ENCODE data around the gene DPT.

Gene DPT

GRCh38 chr1:168719306-168720111 is 9.5 kb downstream of the DPT start:
- Histone ChIP-seq H3K9me3 (ENCODE audit: control extremely low read depth in 1 of 5, control insufficient read depth in 4 of 5, insufficient read depth in 2 of 5, low read depth in 1 of 5, low read length in 4 of 5) (no peaks in the 10 kb centered on the region), H3K27ac (ENCODE audit: insufficient read depth in 1 of 2, low read depth in 1 of 2, low read length in 2 of 2, poor library complexity in 1 of 2, severe bottlenecking in 2 of 2) (no peak overlapping the region), H3K4me3 (ENCODE audit: control insufficient read depth in 1 of 7, extremely low read depth in 1 of 7, insufficient read depth in 4 of 7, low read depth in 2 of 7, low read length in 6 of 7) (no peak overlapping the region), H3K4me1 (ENCODE audit: control extremely low read depth in 1 of 4, control insufficient read depth in 4 of 4, insufficient read depth in 4 of 4, low read length in 3 of 4) (no peaks in the 10 kb centered on the region), H3K27me3 (replicated peaks in 2 of 5; ENCODE audit: control insufficient read depth in 4 of 5, insufficient read depth in 5 of 5, low read length in 4 of 5) (no peaks in the 10 kb centered on the region), H3K36me3 (ENCODE audit: control insufficient read depth in 4 of 4, insufficient read depth in 4 of 4, low read length in 3 of 4) (no peaks in the 10 kb centered on the region)
- ChIA-PET CTCF (no interaction called here), POLR2A (no interaction called here)
- DNase-seq = no peak
- WGBS (ENCODE audit: insufficient coverage) = 100% methylated on average over 5 of the region's 5 CpGs

GRCh38 chr1:168717906-168718891 is 10.8 kb downstream of the DPT start:
- WGBS (ENCODE audit: insufficient coverage) = 85% methylated on average over 3 of the region's 10 CpGs
- POLR2A ChIA-PET = interaction anchor here (0.7 kb wide), 1 partner anchor 14 kb away, joined by 3 read pairs; no protein-coding TSS in a partner anchor
- Histone ChIP-seq H3K4me1 (ENCODE audit: control extremely low read depth in 1 of 4, control insufficient read depth in 4 of 4, insufficient read depth in 4 of 4, low read length in 3 of 4) (no peaks in the 10 kb centered on the region), H3K36me3 (ENCODE audit: control insufficient read depth in 4 of 4, insufficient read depth in 4 of 4, low read length in 3 of 4) (no peaks in the 10 kb centered on the region), H3K9me3 (ENCODE audit: control extremely low read depth in 1 of 5, control insufficient read depth in 4 of 5, insufficient read depth in 2 of 5, low read depth in 1 of 5, low read length in 4 of 5) (no peaks in the 10 kb centered on the region), H3K27me3 (replicated peaks in 2 of 5; ENCODE audit: control insufficient read depth in 4 of 5, insufficient read depth in 5 of 5, low read length in 4 of 5) (no peaks in the 10 kb centered on the region), H3K4me3 (ENCODE audit: control insufficient read depth in 1 of 7, extremely low read depth in 1 of 7, insufficient read depth in 4 of 7, low read depth in 2 of 7, low read length in 6 of 7) (no peak overlapping the region), H3K27ac (ENCODE audit: insufficient read depth in 1 of 2, low read depth in 1 of 2, low read length in 2 of 2, poor library complexity in 1 of 2, severe bottlenecking in 2 of 2) (no peak overlapping the region)
- CTCF ChIA-PET = no interaction called here
- DNase-seq = no peak

DNA sequence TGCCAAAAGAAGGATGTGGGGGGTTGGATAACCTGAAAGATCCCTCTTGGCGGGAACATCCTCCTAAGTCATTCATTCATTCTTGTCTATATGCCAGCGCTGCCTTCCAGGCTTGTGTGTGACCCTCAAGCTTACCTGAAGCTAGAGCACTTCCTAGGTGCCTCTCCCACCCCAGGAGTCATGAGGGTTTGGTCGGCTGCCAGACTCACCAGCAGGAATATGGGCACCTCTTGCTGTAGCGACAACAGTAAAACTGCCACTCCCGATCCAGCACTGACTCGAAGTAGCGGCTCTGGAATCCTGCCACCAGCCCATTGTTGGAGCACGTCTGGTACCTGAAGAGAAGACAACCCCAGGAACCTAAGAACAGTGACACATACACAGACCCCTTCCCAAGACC is 15.0 kb downstream of the DPT start:
- no peaks in the 10 kb centered on the region for H3K27me3 ChIP-seq (replicated peaks in 2 of 5; ENCODE audit: control insufficient read depth in 4 of 5, insufficient read depth in 5 of 5, low read length in 4 of 5)
- no peaks in the 10 kb centered on the region for H3K4me1 ChIP-seq (ENCODE audit: control extremely low read depth in 1 of 4, control insufficient read depth in 4 of 4, insufficient read depth in 4 of 4, low read length in 3 of 4)
- H3K27ac ChIP-seq (ENCODE audit: insufficient read depth in 1 of 2, low read depth in 1 of 2, low read length in 2 of 2, poor library complexity in 1 of 2, severe bottlenecking in 2 of 2) = no peak overlapping the region
- POLR2A ChIA-PET = no interaction called here
- no peaks in the 10 kb centered on the region for H3K36me3 ChIP-seq (ENCODE audit: control insufficient read depth in 4 of 4, insufficient read depth in 4 of 4, low read length in 3 of 4)
- H3K4me3 ChIP-seq (ENCODE audit: control insufficient read depth in 1 of 7, extremely low read depth in 1 of 7, insufficient read depth in 4 of 7, low read depth in 2 of 7, low read length in 6 of 7) = no peak overlapping the region
- no peak for DNase-seq
- WGBS (ENCODE audit: insufficient coverage) = 100% methylated on average over 7 of the region's 8 CpGs
- CTCF ChIA-PET = no interaction called here
- H3K9me3 ChIP-seq (ENCODE audit: control extremely low read depth in 1 of 5, control insufficient read depth in 4 of 5, insufficient read depth in 2 of 5, low read depth in 1 of 5, low read length in 4 of 5) = no peaks in the 10 kb centered on the region

- WGBS (ENCODE audit: insufficient coverage) = 81% methylated on average over 7 of the region's 9 CpGs
- H3K9me3 ChIP-seq (ENCODE audit: control extremely low read depth in 1 of 5, control insufficient read depth in 4 of 5, insufficient read depth in 2 of 5, low read depth in 1 of 5, low read length in 4 of 5) = peaks cover 0 to 1% (median 0%) of the 10 kb centered on the region in 5 experiments
- no peak overlapping the region for H3K4me3 ChIP-seq (ENCODE audit: control insufficient read depth in 1 of 7, extremely low read depth in 1 of 7, insufficient read depth in 4 of 7, low read depth in 2 of 7, low read length in 6 of 7)
- CTCF ChIA-PET = no interaction called here
- no peaks in the 10 kb centered on the region for H3K27me3 ChIP-seq (replicated peaks in 2 of 5; ENCODE audit: control insufficient read depth in 4 of 5, insufficient read depth in 5 of 5, low read length in 4 of 5)
- POLR2A ChIA-PET = interaction anchor here (0.8 kb wide), 1 partner anchor 46 kb away, joined by 4 read pairs; no protein-coding TSS in a partner anchor
- no peak overlapping the region for H3K27ac ChIP-seq (ENCODE audit: insufficient read depth in 1 of 2, low read depth in 1 of 2, low read length in 2 of 2, poor library complexity in 1 of 2, severe bottlenecking in 2 of 2)
- H3K4me1 ChIP-seq (ENCODE audit: control extremely low read depth in 1 of 4, control insufficient read depth in 4 of 4, insufficient read depth in 4 of 4, low read length in 3 of 4) = no peaks in the 10 kb centered on the region
- no peaks in the 10 kb centered on the region for H3K36me3 ChIP-seq (ENCODE audit: control insufficient read depth in 4 of 4, insufficient read depth in 4 of 4, low read length in 3 of 4)
- peak in 2 of 3 donors; percentile 15 to 22 for DNase-seq
Observed at GRCh38 chr1:168709405-168710363, 19.3 kb downstream of the DPT start.

DNA sequence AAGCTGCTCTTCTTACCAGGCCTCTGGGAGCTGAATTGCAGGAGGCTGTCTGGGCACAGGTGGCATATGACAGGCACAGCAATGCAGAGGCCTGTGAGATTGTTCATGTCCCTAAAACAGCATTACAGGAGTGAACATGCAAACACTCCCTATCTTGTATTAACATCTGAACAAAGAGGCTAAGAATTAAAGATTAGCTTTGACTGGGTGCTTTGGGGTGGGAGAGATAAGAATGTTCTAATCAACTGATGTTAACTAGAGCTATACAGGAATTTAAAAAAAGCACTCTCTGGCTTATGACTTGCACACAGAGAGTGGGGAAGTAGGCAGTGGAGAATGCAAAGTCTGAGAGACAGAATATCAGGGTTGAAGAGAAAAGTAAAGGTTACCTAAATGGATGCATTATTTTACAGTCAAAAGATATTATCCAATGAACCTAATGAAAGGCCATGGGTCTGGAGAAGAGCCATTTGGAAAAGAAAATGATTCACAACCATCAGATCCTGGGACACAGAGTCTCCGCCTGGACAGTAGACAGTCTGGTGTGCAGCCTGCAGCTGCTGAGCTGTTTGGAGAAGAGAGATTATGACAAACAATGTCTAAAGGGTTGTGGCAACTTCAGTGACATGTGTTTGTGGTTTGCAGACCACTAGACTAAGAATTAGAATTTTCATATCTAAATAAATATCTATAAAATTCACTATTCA is 20.2 kb downstream of the DPT start:
- H3K36me3 ChIP-seq (ENCODE audit: control insufficient read depth in 4 of 4, insufficient read depth in 4 of 4, low read length in 3 of 4) = no peaks in the 10 kb centered on the region
- no peaks in the 10 kb centered on the region for H3K27me3 ChIP-seq (replicated peaks in 2 of 5; ENCODE audit: control insufficient read depth in 4 of 5, insufficient read depth in 5 of 5, low read length in 4 of 5)
- H3K9me3 ChIP-seq (ENCODE audit: control extremely low read depth in 1 of 5, control insufficient read depth in 4 of 5, insufficient read depth in 2 of 5, low read depth in 1 of 5, low read length in 4 of 5) = peaks cover 0 to 1% (median 0%) of the 10 kb centered on the region in 5 experiments
- H3K27ac ChIP-seq (ENCODE audit: insufficient read depth in 1 of 2, low read depth in 1 of 2, low read length in 2 of 2, poor library complexity in 1 of 2, severe bottlenecking in 2 of 2) = no peak overlapping the region
- WGBS (ENCODE audit: insufficient coverage) = 100% methylated on average over 1 of the region's 1 CpG
- POLR2A ChIA-PET = interaction anchor here (0.8 kb wide), 1 partner anchor 47 kb away, joined by 4 read pairs; no protein-coding TSS in a partner anchor
- CTCF ChIA-PET = no interaction called here
- H3K4me1 ChIP-seq (ENCODE audit: control extremely low read depth in 1 of 4, control insufficient read depth in 4 of 4, insufficient read depth in 4 of 4, low read length in 3 of 4) = no peaks in the 10 kb centered on the region
- no peak overlapping the region for H3K4me3 ChIP-seq (ENCODE audit: control insufficient read depth in 1 of 7, extremely low read depth in 1 of 7, insufficient read depth in 4 of 7, low read depth in 2 of 7, low read length in 6 of 7)
- DNase-seq = peak in 1 of 3 donors; percentile 15

DNA sequence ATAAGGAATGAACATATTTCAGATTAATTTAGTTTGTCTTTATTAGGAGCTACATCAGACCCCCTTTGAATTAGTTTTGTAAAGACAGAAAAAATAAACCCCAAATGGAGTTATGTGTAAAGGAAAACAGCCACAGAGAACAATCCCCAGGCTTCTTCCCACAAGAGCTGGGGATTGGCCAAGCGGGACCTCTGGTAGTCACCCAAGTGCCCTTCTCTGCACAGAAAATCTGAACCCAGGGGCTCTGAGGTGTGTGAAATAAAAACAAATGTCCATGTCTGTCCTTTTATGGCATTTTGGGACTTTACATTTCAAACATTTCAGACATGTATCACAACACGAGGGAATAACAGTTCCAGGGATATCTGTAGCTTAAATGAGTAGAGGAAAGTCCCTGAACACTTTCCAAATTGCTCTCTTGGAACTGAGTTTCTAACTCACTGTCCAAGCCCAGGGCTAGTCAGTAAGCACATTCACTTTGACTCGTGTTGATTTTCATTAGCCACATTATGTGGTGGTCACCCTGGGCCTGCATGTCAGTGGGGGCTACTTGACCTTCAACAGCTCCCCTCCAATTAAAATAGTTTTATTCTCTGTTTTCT is 22.5 kb downstream of the DPT start:
- H3K36me3 ChIP-seq (ENCODE audit: control insufficient read depth in 4 of 4, insufficient read depth in 4 of 4, low read length in 3 of 4) = no peaks in the 10 kb centered on the region
- H3K4me1 ChIP-seq (ENCODE audit: control extremely low read depth in 1 of 4, control insufficient read depth in 4 of 4, insufficient read depth in 4 of 4, low read length in 3 of 4) = no peaks in the 10 kb centered on the region
- DNase-seq = no peak
- peaks cover 0 to 1% (median 0%) of the 10 kb centered on the region in 5 experiments for H3K9me3 ChIP-seq (ENCODE audit: control extremely low read depth in 1 of 5, control insufficient read depth in 4 of 5, insufficient read depth in 2 of 5, low read depth in 1 of 5, low read length in 4 of 5)
- POLR2A ChIA-PET = interaction anchor here (0.6 kb wide), 1 partner anchor 304 kb away, joined by 3 read pairs; no protein-coding TSS in a partner anchor
- no peak overlapping the region for H3K27ac ChIP-seq (ENCODE audit: insufficient read depth in 1 of 2, low read depth in 1 of 2, low read length in 2 of 2, poor library complexity in 1 of 2, severe bottlenecking in 2 of 2)
- CTCF ChIA-PET = no interaction called here
- H3K4me3 ChIP-seq (ENCODE audit: control insufficient read depth in 1 of 7, extremely low read depth in 1 of 7, insufficient read depth in 4 of 7, low read depth in 2 of 7, low read length in 6 of 7) = no peak overlapping the region
- WGBS (ENCODE audit: insufficient coverage) = 86% methylated on average over 2 of the region's 3 CpGs
- no peaks in the 10 kb centered on the region for H3K27me3 ChIP-seq (replicated peaks in 2 of 5; ENCODE audit: control insufficient read depth in 4 of 5, insufficient read depth in 5 of 5, low read length in 4 of 5)
